ENCODE data around the gene ADAMTS5. TPM values are rescaled to one million over a fixed set of nuclear protein-coding genes. Genes with fewer than 3 reads are reported as not detected.

Gene ADAMTS5
- total RNA-seq, 1 experiment from 2014 or later: 0.05 TPM

DNA sequence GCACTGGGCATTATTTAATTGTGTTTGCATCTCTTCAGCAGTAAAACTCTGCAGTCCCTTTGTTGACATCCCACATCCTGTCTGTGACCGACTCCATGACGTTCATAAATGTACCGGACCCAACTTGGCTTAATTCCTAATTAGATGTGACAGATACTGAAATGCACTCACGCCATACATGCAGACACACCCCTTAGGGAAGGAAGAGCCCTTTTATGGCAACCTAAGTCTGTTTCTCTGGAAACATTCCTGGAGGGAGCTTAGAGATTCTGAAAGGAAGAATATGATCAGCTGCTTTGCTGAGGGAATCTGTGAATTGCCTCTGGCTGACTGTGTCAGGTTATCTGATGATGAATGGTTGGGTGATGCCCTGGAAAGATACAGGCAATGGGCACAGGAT, 33.4 kb downstream of the ADAMTS5 start:
- Histone ChIP-seq H3K36me3 (ENCODE audit: control insufficient read depth, insufficient read depth, low read length) (no peaks in the 10 kb centered on the region), H3K27me3 (ENCODE audit: control insufficient read depth, insufficient read depth, low read length) (no peaks in the 10 kb centered on the region), H3K27ac (ENCODE audit: low read length) (no peak overlapping the region), H3K9me3 (ENCODE audit: control insufficient read depth, insufficient read depth, low read depth, low read length) (no peaks in the 10 kb centered on the region), H3K4me1 (ENCODE audit: control insufficient read depth, insufficient read depth, low read length) (no peaks in the 10 kb centered on the region), H3K4me3 (ENCODE audit: low read depth in 2 of 2, low read length in 2 of 2) (no peak overlapping the region)
- ChIA-PET CTCF (no interaction called here), POLR2A (no interaction called here)
- intact Hi-C loops (cut with micrococcal nuclease; ENCODE audit: unreplicated experiment): no loop called here
- ATAC-seq (no peak), DNase-seq (ENCODE audit: low read depth, low spot score) (no peak)
- no peak for TF ChIP-seq POLR2AphosphoS5 (IDR thresholded peaks at IDR 0.05; ENCODE audit: low read depth, low read length)
- TF ChIP-seq TCF7L2 (IDR thresholded peaks at IDR 0.05; ENCODE audit: low read depth, low read length): no peak
- TF ChIP-seq SIN3A (IDR thresholded peaks at IDR 0.05; ENCODE audit: borderline replicate concordance, insufficient read depth, low read depth, low read length): no peak
- TF ChIP-seq CTCF (IDR thresholded peaks at IDR 0.05): no peak
- TF ChIP-seq REST (IDR thresholded peaks at IDR 0.05; ENCODE audit: insufficient read depth in 1 of 2, low read depth in 2 of 2, low read length in 1 of 2): no peak
- no TSS peak for BruUV-seq (replicated peaks)
- in situ Hi-C loops (cut with HindIII; ENCODE audit: low pct_unique_long_range_greater_than_20kb, low sequenced_read_pairs): no loop called here

DNA sequence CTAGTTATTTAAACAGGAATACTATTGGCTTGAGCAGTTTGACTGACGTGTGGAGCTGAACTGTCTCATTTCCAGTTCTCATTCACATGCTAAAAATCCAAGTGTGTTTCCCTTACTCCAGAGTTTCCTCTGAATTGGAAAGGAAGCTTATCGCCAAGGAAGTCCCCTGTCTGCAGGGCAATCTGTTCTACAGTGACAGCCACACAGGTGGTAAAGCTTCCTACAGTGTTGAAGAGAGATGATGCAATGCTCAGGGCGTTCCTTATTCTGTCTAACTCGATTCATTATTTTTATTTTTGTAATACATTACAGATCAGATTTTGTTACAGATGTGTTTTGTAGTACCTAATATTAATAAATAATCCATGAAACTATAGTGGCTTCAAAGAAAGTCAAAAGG, 41.3 kb downstream of the ADAMTS5 start:
- ATAC-seq: no peak
- H3K36me3 ChIP-seq (ENCODE audit: control insufficient read depth, insufficient read depth, low read length): no peaks in the 10 kb centered on the region
- intact Hi-C loops (cut with micrococcal nuclease; ENCODE audit: unreplicated experiment) (no loop called here), in situ Hi-C loops (cut with HindIII; ENCODE audit: low pct_unique_long_range_greater_than_20kb, low sequenced_read_pairs) (no loop called here)
- H3K4me3 ChIP-seq (ENCODE audit: low read depth in 2 of 2, low read length in 2 of 2): no peak overlapping the region
- H3K4me1 ChIP-seq (ENCODE audit: control insufficient read depth, insufficient read depth, low read length): no peaks in the 10 kb centered on the region
- TF ChIP-seq POLR2AphosphoS5 (IDR thresholded peaks at IDR 0.05; ENCODE audit: low read depth, low read length): no peak
- no peak for TF ChIP-seq SIN3A (IDR thresholded peaks at IDR 0.05; ENCODE audit: borderline replicate concordance, insufficient read depth, low read depth, low read length)
- no peak for TF ChIP-seq TCF7L2 (IDR thresholded peaks at IDR 0.05; ENCODE audit: low read depth, low read length)
- no peak for TF ChIP-seq CTCF (IDR thresholded peaks at IDR 0.05)
- no peak for TF ChIP-seq REST (IDR thresholded peaks at IDR 0.05; ENCODE audit: insufficient read depth in 1 of 2, low read depth in 2 of 2, low read length in 1 of 2)
- no peak for DNase-seq (ENCODE audit: low read depth, low spot score)
- no peaks in the 10 kb centered on the region for H3K9me3 ChIP-seq (ENCODE audit: control insufficient read depth, insufficient read depth, low read depth, low read length)
- no peak overlapping the region for H3K27ac ChIP-seq (ENCODE audit: low read length)
- POLR2A ChIA-PET: no interaction called here
- no TSS peak for BruUV-seq (replicated peaks)
- no peaks in the 10 kb centered on the region for H3K27me3 ChIP-seq (ENCODE audit: control insufficient read depth, insufficient read depth, low read length)
- CTCF ChIA-PET: no interaction called here
